Astrocyte of the hippocampus (primary cell): Measurements from ENCODE around the gene ZDHHC8.

Experiments
- DNase-seq: peaks from one replicate; pipeline ENCODE4 v3.0.0; 2011; ENCODE audit warnings: low read depth, low spot score

The ZDHHC8 gene

GRCh38 chr22:20192972-20193760 lies 61.6 kb downstream of the ZDHHC8 start:
- no peak for DNase-seq

- DNase-seq = no peak
Measured at GRCh38 chr22:20193761-20194494, 62.3 kb downstream of the ZDHHC8 start.

DNA sequence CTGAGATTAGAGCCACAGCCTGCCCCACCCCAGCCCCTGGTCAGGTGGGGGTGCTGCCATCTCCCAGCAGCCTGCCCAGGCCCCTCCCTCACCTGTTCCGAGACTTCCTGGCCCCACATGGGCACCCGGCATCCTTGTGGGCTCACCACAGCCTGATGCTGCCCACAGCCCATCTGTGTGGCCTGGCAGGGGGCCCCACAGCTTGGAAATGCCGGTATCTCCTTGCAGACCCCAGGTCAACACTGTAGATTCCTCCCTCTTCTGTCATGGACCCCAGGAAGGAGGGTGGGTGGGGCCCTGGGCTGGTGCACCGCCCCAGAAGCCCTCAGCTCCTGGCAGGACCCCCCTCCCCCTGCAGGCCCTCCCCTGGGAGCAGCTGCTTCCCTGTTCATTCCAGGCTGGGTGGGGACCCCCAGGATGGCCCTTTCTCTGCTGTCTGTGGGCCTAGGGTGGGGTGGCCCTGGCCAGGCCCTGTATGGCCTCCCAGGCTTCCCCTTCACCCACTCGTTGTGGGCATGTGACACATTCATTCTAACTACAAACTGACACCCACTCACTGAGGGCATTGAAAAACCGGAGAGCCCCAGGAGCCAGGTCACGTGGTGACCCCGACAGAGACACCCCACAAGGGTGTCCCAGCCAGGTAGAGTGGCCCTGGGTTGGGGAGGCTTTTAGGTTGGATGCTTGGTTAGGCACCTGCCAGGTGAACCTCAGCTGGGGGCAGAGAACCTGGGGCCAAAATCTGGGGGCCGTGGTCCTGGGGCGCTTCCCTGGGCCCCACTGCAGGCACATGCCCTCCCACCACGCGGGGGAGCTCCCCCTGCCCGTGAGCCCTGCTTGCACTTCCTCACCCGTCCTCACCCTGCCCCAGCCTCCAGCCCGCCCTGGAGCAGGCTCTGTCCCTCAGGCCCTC lies 63.3 kb downstream of the ZDHHC8 start:
- DNase-seq = no peak

DNA sequence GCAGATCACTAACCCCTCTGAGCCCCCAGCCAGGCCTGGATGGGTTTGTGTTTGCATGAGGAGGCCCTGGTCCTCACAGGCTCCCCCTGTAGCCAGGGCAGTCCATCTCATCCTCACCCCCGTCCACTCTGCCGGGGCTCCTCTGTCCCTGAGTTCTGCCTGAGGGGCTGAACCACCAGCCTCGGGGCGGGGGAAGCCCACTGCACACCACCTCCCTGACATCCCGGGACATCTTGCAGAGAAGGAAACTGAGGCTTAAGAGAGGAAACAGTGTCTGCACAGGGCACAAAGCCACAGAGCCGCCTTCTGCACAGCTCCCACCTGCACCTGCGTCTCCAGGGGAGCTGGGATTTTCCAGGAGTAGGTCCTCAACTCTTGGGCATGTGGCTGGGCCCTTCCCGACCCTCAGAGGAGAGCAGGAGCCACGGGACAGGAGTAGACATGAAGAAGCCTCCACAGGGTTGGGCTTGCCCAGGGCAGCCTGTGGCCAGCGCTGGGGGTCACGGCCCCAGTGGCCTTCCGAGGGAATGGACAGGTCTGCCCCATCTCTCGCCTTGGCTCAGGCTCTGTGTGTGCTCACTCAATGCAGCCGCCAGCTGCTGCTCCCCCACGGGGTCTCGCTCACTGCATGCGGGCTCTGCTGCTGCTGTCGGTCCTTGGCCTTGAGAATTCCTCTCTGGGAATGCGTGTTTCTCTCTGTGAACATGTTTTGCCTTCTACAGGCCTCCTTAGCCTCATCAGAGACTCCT lies 64.7 kb downstream of the ZDHHC8 start:
- no peak for DNase-seq
